H9 (cell line): ENCODE data around the gene PLA2G4D. TPM values are rescaled to one million over a fixed set of nuclear protein-coding genes. Genes with fewer than 3 reads are reported as not detected.

ENCODE experiments used
- DNase-seq: peaks from one replicate; pipeline ENCODE4 v3.0.0-alpha.2; 2017
- H2AFZ ChIP-seq: one replicate; pipeline ENCODE4 v1.6.1; 2013; ENCODE audit warnings: mild to moderate bottlenecking, low read length, control low read depth, moderate library complexity
- H2AK5ac ChIP-seq: 2 replicates; pipeline ENCODE4 v1.6.1; 2013; ENCODE audit warnings: low read length, control low read depth, mixed read lengths; ENCODE audit not compliant: insufficient read length
- H2BK120ac ChIP-seq: one replicate; pipeline ENCODE4 v1.6.1; 2013; ENCODE audit warnings: low read depth, mild to moderate bottlenecking, low read length, control low read depth, inconsistent platforms; ENCODE audit not compliant: poor library complexity, severe bottlenecking
- H2BK12ac ChIP-seq: 2 replicates; pipeline ENCODE4 v1.6.1; 2013; ENCODE audit warnings: low read length, control low read depth, mixed read lengths, low read depth; ENCODE audit not compliant: insufficient read length
- H2BK15ac ChIP-seq: 2 replicates; pipeline ENCODE4 v1.6.1; 2013; ENCODE audit warnings: low read depth, low read length, control low read depth
- H2BK20ac ChIP-seq: one replicate; pipeline ENCODE4 v1.6.1; 2013; ENCODE audit warnings: low read depth, mild to moderate bottlenecking, low read length, control low read depth, inconsistent platforms; ENCODE audit not compliant: poor library complexity, severe bottlenecking
- H2BK5ac ChIP-seq: 2 replicates; pipeline ENCODE4 v1.6.1; 2013; ENCODE audit warnings: low read length, control low read depth, mixed read lengths; ENCODE audit not compliant: insufficient read length
- H3K14ac ChIP-seq: 2 replicates; pipeline ENCODE4 v1.6.1; 2013; ENCODE audit warnings: low read length, control low read depth; ENCODE audit not compliant: insufficient read depth
- H3K18ac ChIP-seq: 2 replicates; pipeline ENCODE4 v1.6.1; 2013; ENCODE audit warnings: low read depth, mild to moderate bottlenecking, mixed read lengths, low read length, control low read depth; ENCODE audit not compliant: insufficient read length
- H3K23ac ChIP-seq: 2 replicates; pipeline ENCODE4 v1.6.1; 2013; ENCODE audit warnings: low read length, control low read depth, mixed read lengths, low read depth; ENCODE audit not compliant: insufficient read length
- H3K23me2 ChIP-seq: 2 replicates; pipeline ENCODE4 v1.6.1; 2013; ENCODE audit warnings: low read depth, mild to moderate bottlenecking, mixed read lengths, low read length, control low read depth; ENCODE audit not compliant: insufficient read length, poor library complexity, severe bottlenecking
- H3K27ac ChIP-seq: 2 replicates; pipeline ENCODE4 v1.5.1; 2013; ENCODE audit warnings: low read length, control low read depth, mixed read lengths, low read depth; ENCODE audit not compliant: insufficient read length
- H3K27me3 ChIP-seq: 2 replicates; pipeline ENCODE4 v1.6.1; 2013; ENCODE audit warnings: low read length, control low read depth, inconsistent platforms; ENCODE audit not compliant: insufficient read depth
- H3K4ac ChIP-seq: 2 replicates; pipeline ENCODE4 v1.6.1; 2013; ENCODE audit warnings: low read depth, mild to moderate bottlenecking, control low read depth, inconsistent platforms, low read length, moderate library complexity
- H3K4me1 ChIP-seq: 2 replicates; pipeline ENCODE4 v1.6.1; 2013; ENCODE audit warnings: low read length, control low read depth, inconsistent platforms; ENCODE audit not compliant: insufficient read depth
- H3K4me2 ChIP-seq: 2 replicates; pipeline ENCODE4 v1.6.1; 2013; ENCODE audit warnings: low read length, control low read depth, mixed read lengths; ENCODE audit not compliant: insufficient read length, insufficient read depth
- H3K56ac ChIP-seq: 2 replicates; pipeline ENCODE4 v1.6.1; 2013; ENCODE audit warnings: low read depth, mild to moderate bottlenecking, mixed read lengths, low read length, control low read depth; ENCODE audit not compliant: insufficient read length
- H3K79me1 ChIP-seq: 2 replicates; pipeline ENCODE4 v1.6.1; 2013; ENCODE audit warnings: low read depth, mild to moderate bottlenecking, moderate library complexity, low read length, control low read depth, inconsistent platforms; ENCODE audit not compliant: insufficient read depth, poor library complexity, severe bottlenecking
- H3K79me2 ChIP-seq: 2 replicates; pipeline ENCODE4 v1.6.1; 2013; ENCODE audit warnings: low read length, control low read depth, inconsistent platforms; ENCODE audit not compliant: insufficient read depth
- H3K9ac ChIP-seq: 2 replicates; pipeline ENCODE4 v1.6.1; 2013; ENCODE audit warnings: low read length, control low read depth, mixed read lengths; ENCODE audit not compliant: insufficient read length; ENCODE audit errors: extremely low read depth
- H3K9me3 ChIP-seq: one replicate; pipeline ENCODE4 v1.6.1; 2013; ENCODE audit warnings: low read depth, low read length, inconsistent platforms; ENCODE audit not compliant: control insufficient read depth
- H3T11ph ChIP-seq: one replicate; pipeline ENCODE4 v1.6.1; 2013; ENCODE audit warnings: mild to moderate bottlenecking, low read length, control low read depth, inconsistent platforms
- H4K20me1 ChIP-seq: one replicate; pipeline ENCODE4 v1.6.1; 2013; ENCODE audit not compliant: control insufficient read depth, insufficient read length, insufficient read depth
- H4K5ac ChIP-seq: 2 replicates; pipeline ENCODE4 v1.6.1; 2013; ENCODE audit warnings: low read depth, mild to moderate bottlenecking, mixed read lengths, low read length, control low read depth; ENCODE audit not compliant: insufficient read length
- H4K8ac ChIP-seq: replicated peaks from 2 replicates; pipeline ENCODE4 v1.6.1; 2013; ENCODE audit warnings: low read length, control low read depth, mixed read lengths, low read depth; ENCODE audit not compliant: insufficient read length
- H4K91ac ChIP-seq: 2 replicates; pipeline ENCODE4 v1.6.1; 2013; ENCODE audit warnings: low read depth, mild to moderate bottlenecking, moderate library complexity, mixed read lengths, low read length, control low read depth; ENCODE audit not compliant: insufficient read length
- H3K27ac Mint-ChIP-seq, 3 experiments: 2 replicates in 2 of 3; 3 replicates in 1 of 3; pipeline ENCODE4 v1.8.0; 2020 to 2021; ENCODE audit warnings: mixed read lengths in 3 of 3, mild to moderate bottlenecking in 1 of 3, moderate library complexity in 1 of 3
- H3K27me3 Mint-ChIP-seq: 2 replicates; pipeline ENCODE4 v1.8.0; 2021; ENCODE audit warnings: low read depth, mild to moderate bottlenecking, moderate library complexity, mixed read lengths
- H3K36me3 Mint-ChIP-seq, 3 experiments: 2 replicates in 2 of 3; 3 replicates in 1 of 3; pipeline ENCODE4 v1.8.0; 2020 to 2021; ENCODE audit warnings: low read depth in 3 of 3, mixed read lengths in 3 of 3; ENCODE audit not compliant: insufficient read depth in 1 of 3
- H3K4me1 Mint-ChIP-seq, 2 experiments: 2 replicates each; pipeline ENCODE4 v1.8.0; 2020; ENCODE audit warnings: mixed read lengths in 2 of 2
- H3K4me3 Mint-ChIP-seq, 2 experiments: 2 replicates in 1 of 2; 3 replicates in 1 of 2; pipeline ENCODE4 v1.8.0; 2020 to 2021; ENCODE audit warnings: mild to moderate bottlenecking in 2 of 2, mixed read lengths in 2 of 2, moderate library complexity in 1 of 2
- H3K9me3 Mint-ChIP-seq, 2 experiments: 2 replicates in 1 of 2; 3 replicates in 1 of 2; pipeline ENCODE4 v1.8.0; 2020; ENCODE audit warnings: mild to moderate bottlenecking in 2 of 2, mixed read lengths in 2 of 2, moderate library complexity in 1 of 2
- WGBS: extraction: QIAGEN DNeasy Blood & Tissue Kit; methylation state at CpG from one replicate; pipeline ENCODE4 v1.1.7; 2013; ENCODE audit warnings: missing lambda C conversion rate, low lambda C conversion rate, mixed read lengths; ENCODE audit not compliant: insufficient read length; ENCODE audit errors: extremely low coverage; 5-methylcytosine and 5-hydroxymethylcytosine counted together
- total RNA-seq: library from RNA; stranded (reverse); gene quantifications from 2 replicates; pipeline ENCODE4 v1.2.1, GENCODE V29; 2021
- TF ChIP-seq, protein P1 (sequence below): fragments of 200-600 bp; sonication (generic); conservative IDR thresholded peaks from 3 replicates; pipeline ENCODE4 v1.8.0; 2021; ENCODE audit warnings: antibody characterized with exemption, mild to moderate bottlenecking

The PLA2G4D gene
- total RNA-seq, 1 experiment from 2014 or later, result 0.33 TPM

DNA sequence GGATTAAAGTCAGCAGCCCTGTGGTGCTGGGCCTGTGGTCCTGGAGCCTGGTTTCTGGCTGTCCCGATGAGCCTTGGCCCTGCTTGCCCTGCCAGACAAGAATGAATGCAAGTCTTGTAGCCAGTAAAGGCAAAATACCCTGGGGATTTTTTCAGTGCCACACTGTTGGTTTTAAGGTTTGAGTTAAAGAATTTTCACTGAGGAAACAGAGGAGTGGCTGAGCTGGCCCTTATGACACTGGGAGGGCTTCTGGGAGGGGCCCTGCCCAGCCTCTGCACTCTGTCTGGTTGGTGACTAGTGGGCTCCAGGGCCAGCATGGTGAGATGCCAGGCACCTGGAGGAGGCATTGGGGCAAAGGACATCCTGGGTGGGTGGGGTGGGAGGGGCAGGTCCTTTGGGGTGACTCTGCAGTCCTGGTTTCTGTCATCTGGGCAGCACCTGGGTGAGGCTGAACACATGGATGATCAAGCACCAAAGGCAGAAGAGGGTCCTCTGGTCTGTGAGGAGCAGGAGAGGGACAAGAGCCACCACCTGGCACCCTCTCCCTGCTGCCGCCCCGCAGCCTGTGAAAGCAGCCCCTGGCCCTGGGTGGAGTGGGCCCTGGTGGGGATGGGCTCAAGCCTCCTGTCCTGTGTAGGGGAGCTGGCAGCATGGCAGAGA lies 61.0 kb downstream of the PLA2G4D start:
- Histone ChIP-seq H2AK5ac (no peak overlapping the region), H2BK20ac (no peak overlapping the region), H2AFZ (no peak overlapping the region), H3K27ac (no peak overlapping the region), H4K91ac (no peak overlapping the region), H3K4ac (no peak overlapping the region), H2BK5ac (no peak overlapping the region), H2BK15ac (no peak overlapping the region), H4K5ac (no peak overlapping the region), H3K56ac (no peak overlapping the region), H3K9me3 (no peaks in the 10 kb centered on the region), H3K14ac (no peak overlapping the region), H3K4me2 (no peak overlapping the region), H3K79me2 (no peaks in the 10 kb centered on the region), H4K20me1 (no peaks in the 10 kb centered on the region), H2BK12ac (no peak overlapping the region), H3K27me3 (no peaks in the 10 kb centered on the region; the same call in 1 of the 2 replicates), H3K23me2 (no peaks in the 10 kb centered on the region), H3K79me1 (no peaks in the 10 kb centered on the region), H3K4me1 (peaks cover 9% of the 10 kb centered on the region; the same call in 1 of the 2 replicates), H3K23ac (no peak overlapping the region), H3T11ph (no peak overlapping the region), H3K18ac (no peak overlapping the region), H3K9ac (no peak overlapping the region), H2BK120ac (no peak overlapping the region), H4K8ac (no peak overlapping the region)
- Mint-ChIP-seq H3K4me1 (peaks cover 8% of the 10 kb centered on the region in 2 experiments), H3K9me3 (peaks cover 7 to 9% of the 10 kb centered on the region in 2 experiments; a peak in 3 of 5 replicates), H3K4me3 (no peak overlapping the region), H3K27ac (no peak overlapping the region), H3K27me3 (no peaks in the 10 kb centered on the region; the same call in 1 of the 2 replicates), H3K36me3 (no peaks in the 10 kb centered on the region; a peak in 1 of 7 replicates)
- WGBS, result no CpG with 5 or more reads among the region's 3 CpGs
- TF ChIP-seq, protein P1, sequence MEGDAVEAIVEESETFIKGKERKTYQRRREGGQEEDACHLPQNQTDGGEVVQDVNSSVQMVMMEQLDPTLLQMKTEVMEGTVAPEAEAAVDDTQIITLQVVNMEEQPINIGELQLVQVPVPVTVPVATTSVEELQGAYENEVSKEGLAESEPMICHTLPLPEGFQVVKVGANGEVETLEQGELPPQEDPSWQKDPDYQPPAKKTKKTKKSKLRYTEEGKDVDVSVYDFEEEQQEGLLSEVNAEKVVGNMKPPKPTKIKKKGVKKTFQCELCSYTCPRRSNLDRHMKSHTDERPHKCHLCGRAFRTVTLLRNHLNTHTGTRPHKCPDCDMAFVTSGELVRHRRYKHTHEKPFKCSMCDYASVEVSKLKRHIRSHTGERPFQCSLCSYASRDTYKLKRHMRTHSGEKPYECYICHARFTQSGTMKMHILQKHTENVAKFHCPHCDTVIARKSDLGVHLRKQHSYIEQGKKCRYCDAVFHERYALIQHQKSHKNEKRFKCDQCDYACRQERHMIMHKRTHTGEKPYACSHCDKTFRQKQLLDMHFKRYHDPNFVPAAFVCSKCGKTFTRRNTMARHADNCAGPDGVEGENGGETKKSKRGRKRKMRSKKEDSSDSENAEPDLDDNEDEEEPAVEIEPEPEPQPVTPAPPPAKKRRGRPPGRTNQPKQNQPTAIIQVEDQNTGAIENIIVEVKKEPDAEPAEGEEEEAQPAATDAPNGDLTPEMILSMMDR, result no peak
- no peak for DNase-seq
